ENCODE data around the gene EIF2B5. TPM values are rescaled to one million over a fixed set of nuclear protein-coding genes. Genes with fewer than 3 reads are reported as not detected.

EIF2B5 gene
- polyA plus RNA-seq, 3 donors = 22.7 to 50.0 (median 24.1) TPM

DNA sequence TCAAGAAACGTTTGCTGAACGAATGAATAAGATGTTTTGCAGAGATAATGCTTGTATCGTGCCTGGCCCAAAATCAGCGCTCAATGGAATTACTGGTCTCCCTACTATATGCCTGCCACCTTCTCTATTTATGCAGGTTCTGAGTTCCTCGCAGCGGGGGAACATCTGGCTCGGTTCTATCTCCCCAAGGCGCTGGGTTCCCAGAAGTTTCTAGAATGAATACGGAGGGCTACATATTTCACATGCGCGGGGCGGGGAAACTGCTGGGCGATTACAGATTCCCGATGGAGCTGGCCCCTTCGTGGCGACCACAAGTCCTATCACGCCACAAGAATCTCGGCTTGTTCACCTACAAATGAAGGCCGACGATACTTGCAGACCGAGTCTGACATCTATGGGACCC lies 411 bp upstream of the EIF2B5 start:
- Mint-ChIP-seq H3K9me3 (no peaks in the 10 kb centered on the region), H3K4me1 (peaks cover 30% of the 10 kb centered on the region), H3K27ac (peak overlapping the region; percentile 86 to 93 (median 89)), H3K4me3 (peak overlapping the region; percentile 94 to 97), H3K36me3 (peaks cover 9 to 22% of the 10 kb centered on the region in 2 donors), H3K27me3 (ENCODE audit: low read depth in 3 of 3) (peaks cover 0 to 4% (median 0%) of the 10 kb centered on the region in 3 donors)
- peaks cover 39% of the 10 kb centered on the region for H3K79me2 ChIP-seq (ENCODE audit: insufficient read depth, low read length)
- peaks cover 9 to 16% of the 10 kb centered on the region in 2 donors for H3K36me3 ChIP-seq (replicated peaks in 1 of 2; ENCODE audit: control insufficient read depth in 1 of 2, insufficient read depth in 2 of 2, low read length in 2 of 2)
- TF ChIP-seq CTCF (IDR thresholded peaks at IDR 0.05) = no peak
- peak overlapping the region; percentile 78 to 91 for H3K27ac ChIP-seq (ENCODE audit: low read depth in 1 of 2, low read length in 2 of 2)
- intact Hi-C loops (cut with micrococcal nuclease) = loop anchor here (1.0 to 10.0 kb wide), 6 partner anchors 22 to 240 kb away; partner anchors contain the start of genes ABCC5 (in 2 of the 2), ABCF3 (in 1 of the 2) and AP2M1 (in 1 of the 2)
- peaks cover 14% of the 10 kb centered on the region for H4K20me1 ChIP-seq (ENCODE audit: insufficient read depth, low read length)
- H3K27me3 ChIP-seq (ENCODE audit: control insufficient read depth in 2 of 2, insufficient read depth in 2 of 2, low read length in 2 of 2) = no peaks in the 10 kb centered on the region
- peak overlapping the region; percentile 98 for H3K4me2 ChIP-seq (replicated peaks; ENCODE audit: extremely low read depth, low read length, poor library complexity, severe bottlenecking)
- WGBS (ENCODE audit: insufficient coverage) = under 1% methylated on average over 18 of the region's 21 CpGs
- H3K4me1 ChIP-seq (ENCODE audit: control insufficient read depth in 1 of 2, insufficient read depth in 2 of 2, low read length in 2 of 2) = peaks cover 18 to 33% of the 10 kb centered on the region in 2 donors
- H2AFZ ChIP-seq (ENCODE audit: insufficient read depth, low read depth, low read length, poor library complexity, severe bottlenecking) = peak overlapping the region; percentile 94
- no peaks in the 10 kb centered on the region for H3K9me3 ChIP-seq (replicated peaks in 1 of 2; ENCODE audit: control insufficient read depth in 1 of 2, insufficient read depth in 1 of 2, low read length in 2 of 2)
- H3K9ac ChIP-seq (ENCODE audit: insufficient read depth, low read length, poor library complexity, severe bottlenecking) = peak overlapping the region; percentile 86
- peak overlapping the region; percentile 68 to 96 (median 91) for H3K4me3 ChIP-seq (replicated peaks in 1 of 3; ENCODE audit: low read depth in 2 of 3, low read length in 3 of 3)
- DNase-seq = no peak

DNA sequence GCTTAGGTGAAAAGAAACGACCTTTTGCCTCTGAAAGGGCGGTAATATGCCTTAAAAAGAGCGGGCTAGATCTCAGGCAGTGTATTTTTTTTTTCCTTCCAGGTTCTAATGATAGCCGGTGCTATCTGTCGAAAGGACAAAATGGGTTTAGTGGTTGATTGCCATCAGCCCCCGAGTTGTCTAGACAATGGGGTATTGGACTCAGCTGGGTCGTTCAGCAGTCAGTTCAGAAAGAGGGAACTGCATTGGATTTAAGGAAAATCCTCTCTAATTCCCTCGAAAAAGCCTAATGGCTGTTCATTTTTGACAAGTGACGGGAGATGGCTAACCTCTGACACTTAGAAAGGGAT lies 728 bp downstream of the EIF2B5 start:
- peaks cover 30% of the 10 kb centered on the region for H3K4me1 Mint-ChIP-seq
- no peaks in the 10 kb centered on the region for H3K9me3 Mint-ChIP-seq
- peaks cover 20 to 34% of the 10 kb centered on the region in 2 donors for H3K36me3 Mint-ChIP-seq
- H3K4me2 ChIP-seq (replicated peaks; ENCODE audit: extremely low read depth, low read length, poor library complexity, severe bottlenecking) = peak overlapping the region; percentile 98
- H3K27ac ChIP-seq (ENCODE audit: low read depth in 1 of 2, low read length in 2 of 2) = peak overlapping the region; percentile 78 to 91
- intact Hi-C loops (cut with micrococcal nuclease) = loop anchor here (1.0 to 10.0 kb wide), 4 partner anchors 21 to 241 kb away; partner anchors contain the start of gene ABCC5 (in 2 of the 2)
- peak overlapping the region; percentile 94 for H2AFZ ChIP-seq (ENCODE audit: insufficient read depth, low read depth, low read length, poor library complexity, severe bottlenecking)
- H3K36me3 ChIP-seq (replicated peaks in 1 of 2; ENCODE audit: control insufficient read depth in 1 of 2, insufficient read depth in 2 of 2, low read length in 2 of 2) = peaks cover 20 to 28% of the 10 kb centered on the region in 2 donors
- peak overlapping the region; percentile 86 to 93 (median 89) for H3K27ac Mint-ChIP-seq
- H3K27me3 Mint-ChIP-seq (ENCODE audit: low read depth in 3 of 3) = no peaks in the 10 kb centered on the region
- peak overlapping the region; percentile 94 to 97 for H3K4me3 Mint-ChIP-seq
- H3K9me3 ChIP-seq (replicated peaks in 1 of 2; ENCODE audit: control insufficient read depth in 1 of 2, insufficient read depth in 1 of 2, low read length in 2 of 2) = no peaks in the 10 kb centered on the region
- peak overlapping the region; percentile 86 for H3K9ac ChIP-seq (ENCODE audit: insufficient read depth, low read length, poor library complexity, severe bottlenecking)
- no peaks in the 10 kb centered on the region for H3K27me3 ChIP-seq (ENCODE audit: control insufficient read depth in 2 of 2, insufficient read depth in 2 of 2, low read length in 2 of 2)
- no peak for DNase-seq
- H3K79me2 ChIP-seq (ENCODE audit: insufficient read depth, low read length) = peaks cover 47% of the 10 kb centered on the region
- H3K4me1 ChIP-seq (ENCODE audit: control insufficient read depth in 1 of 2, insufficient read depth in 2 of 2, low read length in 2 of 2) = peaks cover 18 to 33% of the 10 kb centered on the region in 2 donors
- H3K4me3 ChIP-seq (replicated peaks in 1 of 3; ENCODE audit: low read depth in 2 of 3, low read length in 3 of 3) = peak overlapping the region; percentile 68 to 96 (median 91)
- H4K20me1 ChIP-seq (ENCODE audit: insufficient read depth, low read length) = peaks cover 21% of the 10 kb centered on the region
- WGBS (ENCODE audit: insufficient coverage) = 0% methylated on average over 6 of the region's 9 CpGs
- TF ChIP-seq CTCF (IDR thresholded peaks at IDR 0.05) = no peak
